GM23338 (cell line): Measurements from ENCODE around the gene ARG1. TPM values are rescaled to one million over a fixed set of nuclear protein-coding genes. Genes with fewer than 3 reads are reported as not detected.

Experiments used
- ATAC-seq: fragments of 200-7000 bp; cut with Tn5 transposase; 3 replicates; pipeline ENCODE4 v1.9.1; 2020
- DNase-seq: peaks from one replicate; pipeline ENCODE4 v3.0.0-alpha.2; 2015; ENCODE audit warnings: low spot score
- H2AFZ ChIP-seq: fragments of 200-600 bp; sonication (generic); 2 replicates; pipeline ENCODE4 v1.8.0; 2016; ENCODE audit warnings: antibody characterized with exemption, mild to moderate bottlenecking, moderate library complexity
- H3F3A ChIP-seq: fragments of 200-600 bp; sonication (generic); replicated peaks from 2 replicates; pipeline ENCODE4 v1.8.0; 2017; ENCODE audit warnings: antibody characterized with exemption, mixed run types, low read depth
- H3K27ac ChIP-seq: fragments of 200-600 bp; sonication (generic); 2 replicates; pipeline ENCODE4 v1.6.1; 2016; ENCODE audit warnings: low read depth
- H3K27me3 ChIP-seq: fragments of 200-600 bp; sonication (generic); 2 replicates; pipeline ENCODE4 v1.8.0; 2016; ENCODE audit warnings: mild to moderate bottlenecking, mixed run types, moderate library complexity; ENCODE audit not compliant: insufficient read depth
- H3K36me3 ChIP-seq: fragments of 200-600 bp; sonication (generic); 2 replicates; pipeline ENCODE4 v1.8.0; 2016; ENCODE audit warnings: mild to moderate bottlenecking; ENCODE audit not compliant: insufficient read depth
- H3K4me1 ChIP-seq: fragments of 200-600 bp; sonication (generic); 2 replicates; pipeline ENCODE4 v1.8.0; 2016; ENCODE audit warnings: mild to moderate bottlenecking, moderate library complexity; ENCODE audit not compliant: insufficient read depth
- H3K4me2 ChIP-seq: fragments of 200-600 bp; sonication (generic); 2 replicates; pipeline ENCODE4 v1.7.1; 2017; ENCODE audit warnings: mixed run types
- H3K4me3 ChIP-seq: fragments of 200-600 bp; sonication (generic); 2 replicates; pipeline ENCODE4 v1.6.1; 2016; ENCODE audit warnings: mixed run types
- H3K79me2 ChIP-seq: fragments of 200-600 bp; sonication (generic); replicated peaks from 2 replicates; pipeline ENCODE4 v1.8.0; 2017; ENCODE audit warnings: mild to moderate bottlenecking; ENCODE audit not compliant: insufficient read depth
- H3K9me2 ChIP-seq: fragments of 200-600 bp; sonication (generic); 2 replicates; pipeline ENCODE4 v1.8.0; 2017; ENCODE audit not compliant: insufficient read depth
- H4K20me1 ChIP-seq: fragments of 200-600 bp; sonication (generic); replicated peaks from 2 replicates; pipeline ENCODE4 v1.8.0; 2017; ENCODE audit warnings: mild to moderate bottlenecking; ENCODE audit not compliant: insufficient read depth
- H3K27ac Mint-ChIP-seq: 2 replicates; pipeline ENCODE4 v1.8.0; 2020; ENCODE audit warnings: inconsistent platforms, mild to moderate bottlenecking, moderate library complexity, mixed read lengths
- H3K27me3 Mint-ChIP-seq: 3 replicates; pipeline ENCODE4 v1.8.0; 2022; ENCODE audit warnings: low read depth, mild to moderate bottlenecking, moderate library complexity, mixed read lengths, inconsistent platforms; ENCODE audit not compliant: insufficient read depth, poor library complexity
- H3K36me3 Mint-ChIP-seq: 3 replicates; pipeline ENCODE4 v1.8.0; 2021; ENCODE audit warnings: low read depth, mild to moderate bottlenecking, inconsistent platforms, moderate library complexity, mixed read lengths
- H3K4me1 Mint-ChIP-seq: 3 replicates; pipeline ENCODE4 v1.8.0; 2020; ENCODE audit warnings: mild to moderate bottlenecking, inconsistent platforms, mixed read lengths
- H3K4me3 Mint-ChIP-seq: 3 replicates; pipeline ENCODE4 v1.8.0; 2021; ENCODE audit warnings: moderate library complexity, mild to moderate bottlenecking, inconsistent platforms, mixed read lengths
- H3K9me3 Mint-ChIP-seq: 3 replicates; pipeline ENCODE4 v1.8.0; 2020; ENCODE audit warnings: moderate library complexity, mild to moderate bottlenecking, inconsistent platforms, mixed read lengths
- CREB1 ChIP-seq: fragments of 250-450 bp; sonication (Bioruptor Pico); IDR thresholded peaks from 2 replicates; pipeline ENCODE4 v1.5.0; 2020; ENCODE audit warnings: low read depth, mild to moderate bottlenecking, moderate library complexity
- EZH2 ChIP-seq: fragments of 200-600 bp; sonication (generic); IDR thresholded peaks from one replicate; pipeline ENCODE4 v1.8.0; 2017; ENCODE audit warnings: antibody characterized with exemption, mild to moderate bottlenecking, low read depth; ENCODE audit not compliant: unreplicated experiment
- EZH2phosphoT487 ChIP-seq: fragments of 200-600 bp; sonication (generic); IDR thresholded peaks from one replicate; pipeline ENCODE4 v1.8.1; 2018; ENCODE audit warnings: antibody characterized with exemption; ENCODE audit not compliant: unreplicated experiment
- NANOG ChIP-seq: IDR thresholded peaks from 2 replicates; pipeline ENCODE4 v1.6.1; 2016; ENCODE audit warnings: antibody characterized with exemption, borderline replicate concordance
- POLR2AphosphoS5 ChIP-seq: IDR thresholded peaks from 2 replicates; pipeline ENCODE4 v1.6.1; 2016; ENCODE audit warnings: antibody characterized with exemption, low read depth
- STAT1 ChIP-seq: IDR thresholded peaks from one replicate; pipeline ENCODE4 v1.6.1; 2016; ENCODE audit warnings: antibody characterized with exemption; ENCODE audit not compliant: unreplicated experiment
- ZNF114 ChIP-seq: fragments of 250-450 bp; sonication (Bioruptor Pico); IDR thresholded peaks from 2 replicates; pipeline ENCODE4 v1.5.0; 2020; ENCODE audit warnings: mild to moderate bottlenecking, moderate library complexity
- polyA plus RNA-seq: library from polyadenylated mRNA; unstranded; fragments of >200 nt; fragmentation: Nextera tagmentation; extraction: Ambion mirVana; gene quantifications from 2 replicates; pipeline ENCODE4 v1.2.1, GENCODE V29; 2016
- total RNA-seq: library from RNA; depleted of rRNA; stranded (reverse); fragments of >200 nt; shearing (Covaris generic); gene quantifications from 2 replicates; pipeline ENCODE4 v1.2.3, GENCODE V29; 2014
- TF ChIP-seq, protein P1 (sequence below): IDR thresholded peaks from one replicate; pipeline ENCODE4 v1.6.1; 2018; ENCODE audit warnings: antibody characterized with exemption; ENCODE audit not compliant: unreplicated experiment
- TF ChIP-seq, protein P2 (sequence below): fragments of 250-450 bp; sonication (Bioruptor Pico); IDR thresholded peaks from 2 replicates; pipeline ENCODE4 v1.5.0; 2020; ENCODE audit warnings: mild to moderate bottlenecking, moderate library complexity
- TF ChIP-seq, protein P3 (sequence below), 2 experiments: fragments of 200-600 bp in 1 of 2; sonication (generic) in 1 of 2; conservative IDR thresholded peaks; 2 replicates each; pipeline versions ENCODE4 v1.5.1 to v1.6.1; 2016 to 2017; ENCODE audit warnings: antibody characterized with exemption in 2 of 2, low read depth in 2 of 2, mild to moderate bottlenecking in 2 of 2, moderate library complexity in 1 of 2
- TF ChIP-seq, protein P4 (sequence below): IDR thresholded peaks from 2 replicates; pipeline ENCODE4 v1.6.1; 2016; ENCODE audit warnings: antibody characterized with exemption

The ARG1 gene
- total and polyA plus RNA-seq, 2 experiments from 2014 or later, result 0.18 TPM; not detected in 1

- TF ChIP-seq, protein P1, sequence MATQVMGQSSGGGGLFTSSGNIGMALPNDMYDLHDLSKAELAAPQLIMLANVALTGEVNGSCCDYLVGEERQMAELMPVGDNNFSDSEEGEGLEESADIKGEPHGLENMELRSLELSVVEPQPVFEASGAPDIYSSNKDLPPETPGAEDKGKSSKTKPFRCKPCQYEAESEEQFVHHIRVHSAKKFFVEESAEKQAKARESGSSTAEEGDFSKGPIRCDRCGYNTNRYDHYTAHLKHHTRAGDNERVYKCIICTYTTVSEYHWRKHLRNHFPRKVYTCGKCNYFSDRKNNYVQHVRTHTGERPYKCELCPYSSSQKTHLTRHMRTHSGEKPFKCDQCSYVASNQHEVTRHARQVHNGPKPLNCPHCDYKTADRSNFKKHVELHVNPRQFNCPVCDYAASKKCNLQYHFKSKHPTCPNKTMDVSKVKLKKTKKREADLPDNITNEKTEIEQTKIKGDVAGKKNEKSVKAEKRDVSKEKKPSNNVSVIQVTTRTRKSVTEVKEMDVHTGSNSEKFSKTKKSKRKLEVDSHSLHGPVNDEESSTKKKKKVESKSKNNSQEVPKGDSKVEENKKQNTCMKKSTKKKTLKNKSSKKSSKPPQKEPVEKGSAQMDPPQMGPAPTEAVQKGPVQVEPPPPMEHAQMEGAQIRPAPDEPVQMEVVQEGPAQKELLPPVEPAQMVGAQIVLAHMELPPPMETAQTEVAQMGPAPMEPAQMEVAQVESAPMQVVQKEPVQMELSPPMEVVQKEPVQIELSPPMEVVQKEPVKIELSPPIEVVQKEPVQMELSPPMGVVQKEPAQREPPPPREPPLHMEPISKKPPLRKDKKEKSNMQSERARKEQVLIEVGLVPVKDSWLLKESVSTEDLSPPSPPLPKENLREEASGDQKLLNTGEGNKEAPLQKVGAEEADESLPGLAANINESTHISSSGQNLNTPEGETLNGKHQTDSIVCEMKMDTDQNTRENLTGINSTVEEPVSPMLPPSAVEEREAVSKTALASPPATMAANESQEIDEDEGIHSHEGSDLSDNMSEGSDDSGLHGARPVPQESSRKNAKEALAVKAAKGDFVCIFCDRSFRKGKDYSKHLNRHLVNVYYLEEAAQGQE, result no peak
- TF ChIP-seq, protein P2, sequence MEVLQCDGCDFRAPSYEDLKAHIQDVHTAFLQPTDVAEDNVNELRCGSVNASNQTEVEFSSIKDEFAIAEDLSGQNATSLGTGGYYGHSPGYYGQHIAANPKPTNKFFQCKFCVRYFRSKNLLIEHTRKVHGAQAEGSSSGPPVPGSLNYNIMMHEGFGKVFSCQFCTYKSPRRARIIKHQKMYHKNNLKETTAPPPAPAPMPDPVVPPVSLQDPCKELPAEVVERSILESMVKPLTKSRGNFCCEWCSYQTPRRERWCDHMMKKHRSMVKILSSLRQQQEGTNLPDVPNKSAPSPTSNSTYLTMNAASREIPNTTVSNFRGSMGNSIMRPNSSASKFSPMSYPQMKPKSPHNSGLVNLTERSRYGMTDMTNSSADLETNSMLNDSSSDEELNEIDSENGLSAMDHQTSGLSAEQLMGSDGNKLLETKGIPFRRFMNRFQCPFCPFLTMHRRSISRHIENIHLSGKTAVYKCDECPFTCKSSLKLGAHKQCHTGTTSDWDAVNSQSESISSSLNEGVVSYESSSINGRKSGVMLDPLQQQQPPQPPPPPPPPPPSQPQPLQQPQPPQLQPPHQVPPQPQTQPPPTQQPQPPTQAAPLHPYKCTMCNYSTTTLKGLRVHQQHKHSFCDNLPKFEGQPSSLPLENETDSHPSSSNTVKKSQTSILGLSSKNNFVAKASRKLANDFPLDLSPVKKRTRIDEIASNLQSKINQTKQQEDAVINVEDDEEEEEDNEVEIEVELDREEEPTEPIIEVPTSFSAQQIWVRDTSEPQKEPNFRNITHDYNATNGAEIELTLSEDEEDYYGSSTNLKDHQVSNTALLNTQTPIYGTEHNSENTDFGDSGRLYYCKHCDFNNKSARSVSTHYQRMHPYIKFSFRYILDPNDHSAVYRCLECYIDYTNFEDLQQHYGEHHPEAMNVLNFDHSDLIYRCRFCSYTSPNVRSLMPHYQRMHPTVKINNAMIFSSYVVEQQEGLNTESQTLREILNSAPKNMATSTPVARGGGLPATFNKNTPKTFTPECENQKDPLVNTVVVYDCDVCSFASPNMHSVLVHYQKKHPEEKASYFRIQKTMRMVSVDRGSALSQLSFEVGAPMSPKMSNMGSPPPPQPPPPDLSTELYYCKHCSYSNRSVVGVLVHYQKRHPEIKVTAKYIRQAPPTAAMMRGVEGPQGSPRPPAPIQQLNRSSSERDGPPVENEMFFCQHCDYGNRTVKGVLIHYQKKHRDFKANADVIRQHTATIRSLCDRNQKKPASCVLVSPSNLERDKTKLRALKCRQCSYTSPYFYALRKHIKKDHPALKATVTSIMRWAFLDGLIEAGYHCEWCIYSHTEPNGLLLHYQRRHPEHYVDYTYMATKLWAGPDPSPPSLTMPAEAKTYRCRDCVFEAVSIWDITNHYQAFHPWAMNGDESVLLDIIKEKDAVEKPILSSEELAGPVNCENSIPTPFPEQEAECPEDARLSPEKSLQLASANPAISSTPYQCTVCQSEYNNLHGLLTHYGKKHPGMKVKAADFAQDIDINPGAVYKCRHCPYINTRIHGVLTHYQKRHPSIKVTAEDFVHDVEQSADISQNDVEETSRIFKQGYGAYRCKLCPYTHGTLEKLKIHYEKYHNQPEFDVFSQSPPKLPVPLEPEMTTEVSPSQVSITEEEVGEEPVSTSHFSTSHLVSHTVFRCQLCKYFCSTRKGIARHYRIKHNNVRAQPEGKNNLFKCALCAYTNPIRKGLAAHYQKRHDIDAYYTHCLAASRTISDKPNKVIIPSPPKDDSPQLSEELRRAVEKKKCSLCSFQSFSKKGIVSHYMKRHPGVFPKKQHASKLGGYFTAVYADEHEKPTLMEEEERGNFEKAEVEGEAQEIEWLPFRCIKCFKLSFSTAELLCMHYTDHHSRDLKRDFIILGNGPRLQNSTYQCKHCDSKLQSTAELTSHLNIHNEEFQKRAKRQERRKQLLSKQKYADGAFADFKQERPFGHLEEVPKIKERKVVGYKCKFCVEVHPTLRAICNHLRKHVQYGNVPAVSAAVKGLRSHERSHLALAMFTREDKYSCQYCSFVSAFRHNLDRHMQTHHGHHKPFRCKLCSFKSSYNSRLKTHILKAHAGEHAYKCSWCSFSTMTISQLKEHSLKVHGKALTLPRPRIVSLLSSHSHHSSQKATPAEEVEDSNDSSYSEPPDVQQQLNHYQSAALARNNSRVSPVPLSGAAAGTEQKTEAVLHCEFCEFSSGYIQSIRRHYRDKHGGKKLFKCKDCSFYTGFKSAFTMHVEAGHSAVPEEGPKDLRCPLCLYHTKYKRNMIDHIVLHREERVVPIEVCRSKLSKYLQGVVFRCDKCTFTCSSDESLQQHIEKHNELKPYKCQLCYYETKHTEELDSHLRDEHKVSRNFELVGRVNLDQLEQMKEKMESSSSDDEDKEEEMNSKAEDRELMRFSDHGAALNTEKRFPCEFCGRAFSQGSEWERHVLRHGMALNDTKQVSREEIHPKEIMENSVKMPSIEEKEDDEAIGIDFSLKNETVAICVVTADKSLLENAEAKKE (CRISPR knock-in tag), result no peak
- TF ChIP-seq EZH2, result no peak
Measured at GRCh38 chr6:131629651-131630050, 56.6 kb downstream of the ARG1 start (continued).

GRCh38 chr6:131631625-131632289, 58.7 kb downstream of the ARG1 start:
- no peak overlapping the region; the same call in 1 of the 2 replicates for H3K27ac Mint-ChIP-seq
- peaks cover 6% of the 10 kb centered on the region for H3K4me1 Mint-ChIP-seq
- peaks cover 3% of the 10 kb centered on the region for H3K27me3 Mint-ChIP-seq
- no peaks in the 10 kb centered on the region for H3K27me3 ChIP-seq
- H3K4me1 ChIP-seq, result no peaks in the 10 kb centered on the region
- no peak for DNase-seq
- no peaks in the 10 kb centered on the region for H3K9me2 ChIP-seq
- H3F3A ChIP-seq, result 0 out of 2 replicates have a peak, but pooled peaks cover 3% of the 10 kb centered on the region
- no peak overlapping the region for H2AFZ ChIP-seq
- H3K79me2 ChIP-seq, result peaks cover 4% of the 10 kb centered on the region
- H3K4me2 ChIP-seq, result no peak overlapping the region
- H4K20me1 ChIP-seq, result no peaks in the 10 kb centered on the region
- H3K27ac ChIP-seq, result no peak overlapping the region
- no peak overlapping the region for H3K4me3 Mint-ChIP-seq
- no peaks in the 10 kb centered on the region for H3K36me3 ChIP-seq
- H3K9me3 Mint-ChIP-seq, result no peaks in the 10 kb centered on the region
- no peak overlapping the region for H3K4me3 ChIP-seq
- ATAC-seq, result no peak
- H3K36me3 Mint-ChIP-seq, result no peaks in the 10 kb centered on the region
- TF ChIP-seq NANOG (no peak), ZNF114 (CRISPR knock-in tag) (no peak), POLR2AphosphoS5 (no peak), CREB1 (no peak), STAT1 (no peak), EZH2phosphoT487 (no peak), EZH2 (no peak)
- TF ChIP-seq, protein P3, sequence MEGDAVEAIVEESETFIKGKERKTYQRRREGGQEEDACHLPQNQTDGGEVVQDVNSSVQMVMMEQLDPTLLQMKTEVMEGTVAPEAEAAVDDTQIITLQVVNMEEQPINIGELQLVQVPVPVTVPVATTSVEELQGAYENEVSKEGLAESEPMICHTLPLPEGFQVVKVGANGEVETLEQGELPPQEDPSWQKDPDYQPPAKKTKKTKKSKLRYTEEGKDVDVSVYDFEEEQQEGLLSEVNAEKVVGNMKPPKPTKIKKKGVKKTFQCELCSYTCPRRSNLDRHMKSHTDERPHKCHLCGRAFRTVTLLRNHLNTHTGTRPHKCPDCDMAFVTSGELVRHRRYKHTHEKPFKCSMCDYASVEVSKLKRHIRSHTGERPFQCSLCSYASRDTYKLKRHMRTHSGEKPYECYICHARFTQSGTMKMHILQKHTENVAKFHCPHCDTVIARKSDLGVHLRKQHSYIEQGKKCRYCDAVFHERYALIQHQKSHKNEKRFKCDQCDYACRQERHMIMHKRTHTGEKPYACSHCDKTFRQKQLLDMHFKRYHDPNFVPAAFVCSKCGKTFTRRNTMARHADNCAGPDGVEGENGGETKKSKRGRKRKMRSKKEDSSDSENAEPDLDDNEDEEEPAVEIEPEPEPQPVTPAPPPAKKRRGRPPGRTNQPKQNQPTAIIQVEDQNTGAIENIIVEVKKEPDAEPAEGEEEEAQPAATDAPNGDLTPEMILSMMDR (conservative IDR thresholded peaks at IDR 0.05; ENCODE audit: low read depth in 2 of 2), result no peak
- TF ChIP-seq, protein P4, sequence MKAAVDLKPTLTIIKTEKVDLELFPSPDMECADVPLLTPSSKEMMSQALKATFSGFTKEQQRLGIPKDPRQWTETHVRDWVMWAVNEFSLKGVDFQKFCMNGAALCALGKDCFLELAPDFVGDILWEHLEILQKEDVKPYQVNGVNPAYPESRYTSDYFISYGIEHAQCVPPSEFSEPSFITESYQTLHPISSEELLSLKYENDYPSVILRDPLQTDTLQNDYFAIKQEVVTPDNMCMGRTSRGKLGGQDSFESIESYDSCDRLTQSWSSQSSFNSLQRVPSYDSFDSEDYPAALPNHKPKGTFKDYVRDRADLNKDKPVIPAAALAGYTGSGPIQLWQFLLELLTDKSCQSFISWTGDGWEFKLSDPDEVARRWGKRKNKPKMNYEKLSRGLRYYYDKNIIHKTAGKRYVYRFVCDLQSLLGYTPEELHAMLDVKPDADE, result no peak
